GM12875 (cell line): ENCODE results near the gene APOL5.
A peak's percentile ranks its signal among the peaks of the same experiment; 100 is the strongest.

Experiments
- H3K4me3 ChIP-seq: one replicate; pipeline ENCODE4 v1.5.1; 2011; ENCODE audit warnings: low read depth, low read length, control low read depth
- CTCF ChIP-seq: IDR thresholded peaks from 2 replicates; pipeline ENCODE4 v1.5.1; 2011; ENCODE audit warnings: low read depth, mild to moderate bottlenecking, control low read depth, inconsistent platforms, low read length, moderate library complexity, borderline replicate concordance; ENCODE audit not compliant: insufficient read depth

The APOL5 gene

GRCh38 chr22:35712672-35713071 lies 5.0 kb upstream of the APOL5 start:
- no peak for TF ChIP-seq CTCF
- no peak overlapping the region for H3K4me3 ChIP-seq

GRCh38 chr22:35719212-35719875 lies 1.7 kb downstream of the APOL5 start:
- no peak overlapping the region for H3K4me3 ChIP-seq
- TF ChIP-seq CTCF, result peak; percentile 42; the same call in 1 of the 2 replicates

- no peak overlapping the region for H3K4me3 ChIP-seq
- no peak for TF ChIP-seq CTCF
Observed at GRCh38 chr22:35721960-35722359, 4.3 kb downstream of the APOL5 start.

GRCh38 chr22:35725521-35725920 lies 7.8 kb downstream of the APOL5 start:
- TF ChIP-seq CTCF, result no peak
- no peak overlapping the region for H3K4me3 ChIP-seq

DNA sequence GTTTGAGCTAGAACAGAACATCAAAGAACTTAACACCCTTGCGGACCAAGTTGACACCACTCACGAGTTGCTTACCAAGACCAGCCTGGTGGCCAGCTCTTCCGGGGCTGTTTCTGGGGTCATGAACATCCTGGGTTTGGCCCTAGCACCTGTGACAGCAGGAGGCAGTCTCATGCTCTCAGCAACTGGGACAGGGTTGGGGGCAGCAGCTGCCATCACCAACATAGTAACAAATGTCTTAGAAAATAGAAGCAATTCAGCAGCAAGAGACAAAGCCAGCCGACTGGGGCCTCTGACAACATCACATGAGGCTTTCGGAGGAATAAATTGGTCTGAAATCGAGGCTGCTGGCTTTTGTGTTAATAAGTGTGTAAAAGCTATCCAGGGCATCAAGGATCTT lies 8.7 kb downstream of the APOL5 start:
- no peak for TF ChIP-seq CTCF
- no peak overlapping the region for H3K4me3 ChIP-seq

DNA sequence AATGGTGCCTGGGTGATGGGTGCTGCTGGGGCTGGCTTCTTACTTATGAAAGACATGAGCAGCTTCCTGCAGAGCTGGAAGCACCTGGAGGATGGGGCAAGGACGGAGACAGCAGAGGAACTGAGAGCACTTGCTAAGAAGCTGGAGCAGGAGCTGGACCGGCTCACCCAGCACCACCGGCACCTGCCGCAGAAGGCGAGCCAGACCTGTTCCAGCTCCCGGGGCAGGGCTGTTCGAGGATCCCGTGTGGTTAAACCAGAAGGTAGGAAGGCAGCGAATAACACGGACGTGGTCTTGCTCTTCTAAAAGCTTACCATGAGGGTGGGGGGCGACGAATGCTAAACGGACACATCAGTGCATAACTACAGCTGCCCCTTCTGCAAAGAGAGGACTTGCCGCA lies 9.3 kb downstream of the APOL5 start:
- H3K4me3 ChIP-seq, result no peak overlapping the region
- TF ChIP-seq CTCF, result no peak

- H3K4me3 ChIP-seq, result no peak overlapping the region
Observed at GRCh38 chr22:35727436-35727835, 9.8 kb downstream of the APOL5 start.

More at GRCh38 chr22:35727436-35727835, 9.8 kb downstream of the APOL5 start:
- no peak for TF ChIP-seq CTCF
